HepG2 (cell line): ENCODE results near the gene GFOD1. TPM values are rescaled to one million over a fixed set of nuclear protein-coding genes. Genes with fewer than 3 reads are reported as not detected.

Experiments
- ATAC-seq: fragments of 200-7000 bp; cut with Tn5 transposase; 3 replicates; pipeline ENCODE4 v1.9.1; 2020; ENCODE audit warnings: mild to moderate bottlenecking, moderate library complexity
- BruUV-seq: library from RNA; stranded (reverse); fragments of 400-500 nt; replicated peaks from 2 replicates; lab custom pipeline; 2021; lab: Mats Ljungman, UMichigan
- CTCF ChIA-PET: fragments of 300-600 bp; formaldehyde crosslinking; extraction: SDS; loops from one replicate; lab custom pipeline; 2021; ENCODE audit warnings: low total read pairs, inconsistent platforms, low intra/inter-chr PET ratio; lab: Yijun Ruan, JAX
- POLR2A ChIA-PET: fragments of 350-600 bp; sonication (Branson Sonifier 250); formaldehyde crosslinking; loops from one replicate; lab custom pipeline; 2020; ENCODE audit warnings: antibody characterized with exemption, inconsistent platforms; lab: Yijun Ruan, JAX
- DNase-seq: peaks from one replicate; pipeline ENCODE4 v3.0.0-alpha.2; 2015; ENCODE audit warnings: low spot score
- FAIRE-seq: peaks from 3 replicates; lab custom pipeline; 2011; peaks lifted over from hg19 to GRCh38; lab: Jason Lieb, UNC
- H2AFZ ChIP-seq: one replicate; pipeline ENCODE4 v1.6.1; 2011; ENCODE audit warnings: low read length, inconsistent platforms
- H3K27ac ChIP-seq: fragments of 300-600 bp; 3 replicates; pipeline ENCODE4 v1.8.0; 2011; ENCODE audit warnings: mixed run types, mild to moderate bottlenecking, mixed read lengths, low read length, inconsistent platforms; ENCODE audit not compliant: insufficient read depth; ENCODE audit errors: extremely low read length
- H3K27me3 ChIP-seq, 2 experiments: fragments of 200-600 bp in 1 of 2; 2 replicates in 1 of 2; 3 replicates in 1 of 2; pipeline versions ENCODE4 v1.6.0 to v1.8.0; 2011; ENCODE audit warnings: low read length in 2 of 2, mild to moderate bottlenecking in 2 of 2, moderate library complexity in 2 of 2, inconsistent platforms in 1 of 2; ENCODE audit not compliant: insufficient read depth in 2 of 2, control insufficient read depth in 1 of 2
- H3K36me3 ChIP-seq, 2 experiments: fragments of 200-600 bp in 1 of 2; replicated peaks in 1 of 2; 2 replicates in 1 of 2; 3 replicates in 1 of 2; pipeline versions ENCODE4 v1.5.1 to v1.8.0; 2011; ENCODE audit warnings: low read length in 2 of 2, inconsistent platforms in 1 of 2; ENCODE audit not compliant: insufficient read depth in 2 of 2, control insufficient read depth in 1 of 2
- H3K4me1 ChIP-seq: 2 replicates; pipeline ENCODE4 v1.5.1; 2012; ENCODE audit warnings: low read length, inconsistent platforms; ENCODE audit not compliant: insufficient read depth
- H3K4me2 ChIP-seq: 2 replicates; pipeline ENCODE4 v1.6.0; 2011; ENCODE audit warnings: low read depth, low read length, inconsistent platforms
- H3K4me3 ChIP-seq, 3 experiments: fragments of 200-600 bp in 1 of 3; sonication (generic), shearing (Covaris generic) in 1 of 3; replicated peaks in 1 of 3; 2 replicates each; pipeline ENCODE4 v1.5.1; 2011 to 2016; ENCODE audit warnings: low read length in 3 of 3, inconsistent platforms in 2 of 3, low read depth in 2 of 3, mild to moderate bottlenecking in 2 of 3, control low read depth in 1 of 3, mixed read lengths in 1 of 3; ENCODE audit not compliant: insufficient read depth in 1 of 3
- H3K79me2 ChIP-seq: one replicate; pipeline ENCODE4 v1.6.1; 2011; ENCODE audit warnings: low read length, inconsistent platforms; ENCODE audit not compliant: insufficient read depth
- H3K9ac ChIP-seq: 2 replicates; pipeline ENCODE4 v1.6.0; 2011; ENCODE audit warnings: mild to moderate bottlenecking, low read depth, low read length, inconsistent platforms; ENCODE audit not compliant: insufficient read depth
- H3K9me3 ChIP-seq: 2 replicates; pipeline ENCODE4 v1.5.1; 2012; ENCODE audit warnings: mild to moderate bottlenecking, low read length
- H4K20me1 ChIP-seq: 2 replicates; pipeline ENCODE4 v1.6.0; 2011; ENCODE audit warnings: inconsistent platforms, mild to moderate bottlenecking, low read length, moderate library complexity; ENCODE audit not compliant: insufficient read depth
- BATF2 ChIP-seq: sonication (generic); formaldehyde crosslinking; IDR thresholded peaks from 2 replicates; pipeline ENCODE4 v1.8.0; 2022; ENCODE audit warnings: mild to moderate bottlenecking, missing genetic modification reagents, moderate library complexity
- CERS6 ChIP-seq: sonication (generic); formaldehyde crosslinking; IDR thresholded peaks from 2 replicates; pipeline ENCODE4 v1.5.0; 2020; ENCODE audit warnings: missing genetic modification reagents
- ELF3 ChIP-seq: IDR thresholded peaks from 2 replicates; pipeline ENCODE4 v1.6.1; 2016; ENCODE audit warnings: missing genetic modification reagents, missing compliant biosample characterization
- NCOA2 ChIP-seq: sonication (generic); formaldehyde crosslinking; IDR thresholded peaks from 2 replicates; pipeline ENCODE4 v1.8.0; 2022; ENCODE audit warnings: inconsistent platforms
- RNF2 ChIP-seq: fragments of 450-650 bp; conservative IDR thresholded peaks from 2 replicates; pipeline ENCODE4 v1.6.1; 2016; ENCODE audit warnings: low read depth
- THAP11 ChIP-seq: IDR thresholded peaks from 2 replicates; pipeline ENCODE4 v1.6.1; 2016; ENCODE audit warnings: missing biosample characterization, missing genetic modification reagents
- ZNF230 ChIP-seq: sonication (generic); formaldehyde crosslinking; IDR thresholded peaks from 2 replicates; pipeline ENCODE4 v1.4.0; 2020; ENCODE audit warnings: mild to moderate bottlenecking, missing genetic modification reagents
- ZNF292 ChIP-seq: sonication (generic); formaldehyde crosslinking; IDR thresholded peaks from 2 replicates; pipeline ENCODE4 v1.8.1; 2022; ENCODE audit warnings: mild to moderate bottlenecking, low read depth, missing genetic modification reagents, borderline replicate concordance
- ZNF720 ChIP-seq: sonication (generic); formaldehyde crosslinking; IDR thresholded peaks from 2 replicates; pipeline ENCODE4 v1.4.0; 2020; ENCODE audit warnings: missing genetic modification reagents
- WGBS: methylation state at CpG from one replicate; pipeline ENCODE4 v1.1.6; 2017; ENCODE audit warnings: low lambda C conversion rate; 5-methylcytosine and 5-hydroxymethylcytosine counted together
- in situ Hi-C: cut with HindIII; loops from 2 replicates; pipeline ENCODE4 v1.10.0; 2017; ENCODE audit warnings: low pct_unique_long_range_greater_than_20kb; ENCODE audit not compliant: extremely low pct_ligation_motif_present
- intact Hi-C: fragments of 100-400 bp; cut with micrococcal nuclease; formaldehyde crosslinking; loops from one replicate; pipeline ENCODE4 v1.10.0; 2022; ENCODE audit not compliant: unreplicated experiment
- polyA plus RNA-seq, 8 experiments: library from polyadenylated mRNA; depleted of rRNA in 3 of 8; stranded (reverse) in 7 of 8; unstranded in 1 of 8; fragments of >200 nt; fragmentation: Illumina TruSeq in 4 of 8; extraction: Trizol in 4 of 8; gene quantifications; 2 replicates each; pipeline versions ENCODE4 v1.2.1 to v1.2.3, GENCODE V29; 2011 to 2016; ENCODE audit warnings: low read depth in 4 of 8, missing spikeins in 1 of 8, mixed read lengths in 1 of 8; ENCODE audit not compliant: insufficient read depth in 1 of 8
- total RNA-seq, 5 experiments: library from RNA; depleted of rRNA; stranded (reverse); fragments of >200 nt; fragmentation: Illumina TruSeq; extraction: Trizol; gene quantifications; 2 replicates each; pipeline ENCODE4 v1.2.3, GENCODE V29; 2016; ENCODE audit warnings: low read depth in 1 of 5
- TF ChIP-seq, protein P1 (sequence below): sonication (generic); formaldehyde crosslinking; IDR thresholded peaks from 2 replicates; pipeline ENCODE4 v1.8.1; 2022; ENCODE audit warnings: low read depth, mild to moderate bottlenecking, missing genetic modification reagents
- TF ChIP-seq, protein P2 (sequence below): sonication (generic); formaldehyde crosslinking; IDR thresholded peaks from 2 replicates; pipeline ENCODE4 v1.8.0; 2022; ENCODE audit warnings: missing genetic modification reagents, mild to moderate bottlenecking, inconsistent platforms, borderline replicate concordance
- TF ChIP-seq, protein P3 (sequence below), 2 experiments: IDR thresholded peaks; 2 replicates each; pipeline ENCODE4 v1.6.1; 2011 to 2012; ENCODE audit warnings: low read length in 2 of 2, borderline replicate concordance in 1 of 2, low read depth in 1 of 2, mild to moderate bottlenecking in 1 of 2, moderate library complexity in 1 of 2

GFOD1 gene
- total and polyA plus RNA-seq, 2 of the 13 experiments (the other 11 are each of a cell fraction or from before 2014, with no cell fraction given) = 1.9 to 6.4 TPM

- Histone ChIP-seq H3K79me2 (no peaks in the 10 kb centered on the region), H3K4me3 (no peak overlapping the region), H3K9me3 (no peaks in the 10 kb centered on the region), H2AFZ (no peak overlapping the region), H3K27ac (peak overlapping the region; percentile 16), H3K4me1 (peaks cover 22% of the 10 kb centered on the region), H3K9ac (no peak overlapping the region), H3K4me2 (no peak overlapping the region), H4K20me1 (no peaks in the 10 kb centered on the region), H3K27me3 (no peaks in the 10 kb centered on the region), H3K36me3 (no peaks in the 10 kb centered on the region; a peak in 1 of 5 replicates)
- CTCF ChIA-PET = no interaction called here
- in situ Hi-C loops = no loop called here
- 57% methylated on average over 3 of the region's 3 CpGs for WGBS
- intact Hi-C loops = no loop called here
- POLR2A ChIA-PET = interaction anchor here (1.0 to 1.9 kb wide), 3 partner anchors 10 to 100 kb away, joined by 3 to 7 read pairs (median 4); partner anchors contain the start of gene SIRT5
- ATAC-seq = peak; percentile 82
- peak; percentile 68 for FAIRE-seq
- no TSS peak for BruUV-seq
- DNase-seq = peak; percentile 70
- TF ChIP-seq ZNF230 (CRISPR knock-in tag) = no peak
- no peak for TF ChIP-seq BATF2 (CRISPR knock-in tag)
- TF ChIP-seq, protein P1, sequence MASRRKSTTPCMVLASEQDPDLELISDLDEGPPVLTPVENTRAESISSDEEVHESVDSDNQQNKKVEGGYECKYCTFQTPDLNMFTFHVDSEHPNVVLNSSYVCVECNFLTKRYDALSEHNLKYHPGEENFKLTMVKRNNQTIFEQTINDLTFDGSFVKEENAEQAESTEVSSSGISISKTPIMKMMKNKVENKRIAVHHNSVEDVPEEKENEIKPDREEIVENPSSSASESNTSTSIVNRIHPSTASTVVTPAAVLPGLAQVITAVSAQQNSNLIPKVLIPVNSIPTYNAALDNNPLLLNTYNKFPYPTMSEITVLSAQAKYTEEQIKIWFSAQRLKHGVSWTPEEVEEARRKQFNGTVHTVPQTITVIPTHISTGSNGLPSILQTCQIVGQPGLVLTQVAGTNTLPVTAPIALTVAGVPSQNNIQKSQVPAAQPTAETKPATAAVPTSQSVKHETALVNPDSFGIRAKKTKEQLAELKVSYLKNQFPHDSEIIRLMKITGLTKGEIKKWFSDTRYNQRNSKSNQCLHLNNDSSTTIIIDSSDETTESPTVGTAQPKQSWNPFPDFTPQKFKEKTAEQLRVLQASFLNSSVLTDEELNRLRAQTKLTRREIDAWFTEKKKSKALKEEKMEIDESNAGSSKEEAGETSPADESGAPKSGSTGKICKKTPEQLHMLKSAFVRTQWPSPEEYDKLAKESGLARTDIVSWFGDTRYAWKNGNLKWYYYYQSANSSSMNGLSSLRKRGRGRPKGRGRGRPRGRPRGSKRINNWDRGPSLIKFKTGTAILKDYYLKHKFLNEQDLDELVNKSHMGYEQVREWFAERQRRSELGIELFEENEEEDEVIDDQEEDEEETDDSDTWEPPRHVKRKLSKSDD = 0 out of 2 replicates have a peak, but pooled peaks have one; percentile 33
- TF ChIP-seq, protein P2, sequence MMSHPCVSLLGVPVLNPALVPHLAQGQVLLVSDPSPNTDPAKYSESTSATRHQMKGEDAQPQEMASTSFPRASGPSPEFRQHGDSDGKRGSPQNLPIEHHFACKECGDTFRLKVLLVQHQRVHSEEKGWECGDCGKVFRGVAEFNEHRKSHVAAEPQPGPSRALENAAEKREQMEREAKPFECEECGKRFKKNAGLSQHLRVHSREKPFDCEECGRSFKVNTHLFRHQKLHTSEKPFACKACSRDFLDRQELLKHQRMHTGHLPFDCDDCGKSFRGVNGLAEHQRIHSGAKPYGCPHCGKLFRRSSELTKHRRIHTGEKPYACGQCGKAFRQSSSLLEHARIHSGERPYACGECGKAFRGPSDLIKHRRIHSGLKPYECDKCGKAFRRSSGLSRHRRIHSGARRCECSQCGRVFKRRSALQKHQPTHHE (CRISPR knock-in tag) = no peak
- TF ChIP-seq, protein P3, sequence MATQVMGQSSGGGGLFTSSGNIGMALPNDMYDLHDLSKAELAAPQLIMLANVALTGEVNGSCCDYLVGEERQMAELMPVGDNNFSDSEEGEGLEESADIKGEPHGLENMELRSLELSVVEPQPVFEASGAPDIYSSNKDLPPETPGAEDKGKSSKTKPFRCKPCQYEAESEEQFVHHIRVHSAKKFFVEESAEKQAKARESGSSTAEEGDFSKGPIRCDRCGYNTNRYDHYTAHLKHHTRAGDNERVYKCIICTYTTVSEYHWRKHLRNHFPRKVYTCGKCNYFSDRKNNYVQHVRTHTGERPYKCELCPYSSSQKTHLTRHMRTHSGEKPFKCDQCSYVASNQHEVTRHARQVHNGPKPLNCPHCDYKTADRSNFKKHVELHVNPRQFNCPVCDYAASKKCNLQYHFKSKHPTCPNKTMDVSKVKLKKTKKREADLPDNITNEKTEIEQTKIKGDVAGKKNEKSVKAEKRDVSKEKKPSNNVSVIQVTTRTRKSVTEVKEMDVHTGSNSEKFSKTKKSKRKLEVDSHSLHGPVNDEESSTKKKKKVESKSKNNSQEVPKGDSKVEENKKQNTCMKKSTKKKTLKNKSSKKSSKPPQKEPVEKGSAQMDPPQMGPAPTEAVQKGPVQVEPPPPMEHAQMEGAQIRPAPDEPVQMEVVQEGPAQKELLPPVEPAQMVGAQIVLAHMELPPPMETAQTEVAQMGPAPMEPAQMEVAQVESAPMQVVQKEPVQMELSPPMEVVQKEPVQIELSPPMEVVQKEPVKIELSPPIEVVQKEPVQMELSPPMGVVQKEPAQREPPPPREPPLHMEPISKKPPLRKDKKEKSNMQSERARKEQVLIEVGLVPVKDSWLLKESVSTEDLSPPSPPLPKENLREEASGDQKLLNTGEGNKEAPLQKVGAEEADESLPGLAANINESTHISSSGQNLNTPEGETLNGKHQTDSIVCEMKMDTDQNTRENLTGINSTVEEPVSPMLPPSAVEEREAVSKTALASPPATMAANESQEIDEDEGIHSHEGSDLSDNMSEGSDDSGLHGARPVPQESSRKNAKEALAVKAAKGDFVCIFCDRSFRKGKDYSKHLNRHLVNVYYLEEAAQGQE (IDR thresholded peaks at IDR 0.05; ENCODE audit: borderline replicate concordance in 1 of 2, low read depth in 1 of 2, low read length in 2 of 2) = no peak
- peak; percentile 41; the same call in 1 of the 2 replicates for TF ChIP-seq NCOA2
- TF ChIP-seq RNF2 = no peak
- TF ChIP-seq ELF3 = peak; percentile 26; the same call in 1 of the 2 replicates
- TF ChIP-seq ZNF720 (CRISPR knock-in tag) = no peak
- TF ChIP-seq CERS6 = no peak
- TF ChIP-seq ZNF292 (CRISPR knock-in tag) = no peak
- TF ChIP-seq THAP11 = no peak
Measured at GRCh38 chr6:13474360-13474759, 13.0 kb downstream of the GFOD1 start.
